ENCODE results near the gene UBE2R2.
"Not testable (repeated sequence)": the region's sequence is repeated elsewhere in the genome, so short reads cannot be mapped to it uniquely, and the experiment has no call there.

UBE2R2 gene, protein sequence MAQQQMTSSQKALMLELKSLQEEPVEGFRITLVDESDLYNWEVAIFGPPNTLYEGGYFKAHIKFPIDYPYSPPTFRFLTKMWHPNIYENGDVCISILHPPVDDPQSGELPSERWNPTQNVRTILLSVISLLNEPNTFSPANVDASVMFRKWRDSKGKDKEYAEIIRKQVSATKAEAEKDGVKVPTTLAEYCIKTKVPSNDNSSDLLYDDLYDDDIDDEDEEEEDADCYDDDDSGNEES

DNA sequence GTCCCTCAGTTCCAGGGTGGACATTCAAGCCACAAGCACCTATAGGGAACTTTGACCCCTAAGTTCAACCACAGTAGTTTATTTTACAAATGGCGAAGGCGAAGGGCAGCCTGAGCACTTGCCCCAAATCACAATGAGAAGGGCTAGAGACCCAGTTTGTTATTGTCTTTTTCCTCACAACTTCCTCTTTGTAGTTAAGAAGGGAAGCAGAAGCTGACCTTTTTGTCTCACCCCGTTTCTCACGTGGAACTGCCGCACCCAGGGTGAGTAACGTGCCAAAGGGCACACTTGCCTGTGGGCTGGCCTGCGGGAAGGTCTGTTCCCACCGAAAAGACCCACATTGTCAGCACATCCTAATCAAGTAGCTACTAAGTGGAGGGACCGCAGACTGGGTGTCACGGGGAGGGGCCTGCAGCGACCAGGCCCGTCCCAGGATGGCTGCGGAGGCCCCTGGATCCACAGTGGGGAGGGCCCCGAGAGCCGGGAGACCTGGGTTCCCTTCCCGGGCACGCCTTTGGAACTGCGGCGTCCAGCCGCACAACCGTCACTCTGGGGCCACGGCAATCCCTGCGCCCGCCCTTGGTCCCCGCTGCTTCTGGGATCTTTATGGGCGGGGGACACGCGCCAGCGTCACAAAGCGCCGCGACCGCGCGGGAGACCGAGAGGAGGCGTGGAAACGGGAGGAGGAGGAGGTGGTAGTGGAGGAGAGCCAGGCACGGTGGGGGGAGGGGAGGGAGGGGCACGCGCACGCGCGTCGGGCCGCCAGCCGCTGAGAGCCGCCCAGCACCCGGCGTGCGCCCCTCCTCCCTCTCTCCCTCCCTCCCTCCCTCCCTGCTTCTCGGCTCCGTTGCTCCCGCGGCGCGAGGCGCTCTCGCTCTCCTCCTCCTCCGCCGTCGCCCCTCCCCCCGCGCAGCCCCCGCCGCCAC, at the start of gene UBE2R2:
UBE2R2 (plus strand) TSS at position 834 of the 926 bp plus-strand sequence. CDS start 598 bp downstream, outside the sequence.
- peak; percentile 85 for DNase-seq

DNA sequence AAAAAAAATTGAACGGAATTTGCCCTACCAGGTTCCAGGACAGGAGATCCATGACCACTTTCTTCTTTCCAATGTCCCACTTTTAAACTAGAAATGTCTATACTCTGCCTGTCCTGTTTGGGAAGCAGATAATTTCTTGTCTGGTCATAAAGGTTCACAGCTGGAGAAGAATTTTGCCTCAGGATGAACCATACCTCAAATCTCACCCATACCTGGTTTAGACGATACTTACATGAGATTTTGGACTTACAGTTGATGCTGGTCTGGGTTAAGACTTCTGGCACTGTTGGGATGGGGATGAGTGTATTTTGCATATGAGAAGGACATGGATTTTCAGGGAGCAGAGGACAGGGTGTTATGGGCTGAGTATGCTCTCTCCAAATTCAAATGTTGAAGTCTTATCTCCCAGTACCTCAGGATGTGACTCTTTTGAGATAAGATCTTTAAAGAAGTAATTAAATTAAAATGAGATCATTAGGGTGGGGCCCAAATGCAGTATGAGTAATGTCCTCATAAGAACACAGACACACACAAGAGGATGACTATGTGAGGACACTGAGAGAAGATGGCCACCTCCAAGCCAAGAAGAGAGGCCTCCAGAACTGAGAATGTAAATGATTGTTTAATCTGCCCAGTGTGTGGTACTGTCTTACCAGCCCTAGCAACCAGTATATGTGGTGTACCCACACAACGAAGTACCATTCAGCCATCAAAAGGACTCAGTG, 46.6 kb upstream of the UBE2R2 start:
- not testable (repeated sequence) for DNase-seq

DNA sequence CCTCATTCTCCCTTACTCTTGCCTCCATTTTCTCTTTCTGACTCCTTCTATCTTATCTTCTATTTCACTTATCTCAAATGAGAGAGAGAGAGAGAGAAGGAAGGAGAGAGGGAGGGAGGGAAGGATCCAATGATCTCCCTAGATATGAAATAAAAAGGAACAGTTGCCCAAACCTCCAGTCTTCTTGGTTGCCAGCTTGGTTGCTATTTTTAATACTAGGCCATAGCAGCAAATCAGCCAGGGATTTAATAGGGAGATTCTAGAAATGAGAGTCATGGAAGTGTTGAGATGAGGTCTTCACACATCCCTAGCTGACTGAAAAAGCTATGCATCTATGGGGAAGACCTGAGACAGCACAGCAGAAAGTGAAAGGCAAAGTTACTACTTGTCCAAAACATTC, 43.8 kb upstream of the UBE2R2 start:
- not testable (repeated sequence) for DNase-seq

DNA sequence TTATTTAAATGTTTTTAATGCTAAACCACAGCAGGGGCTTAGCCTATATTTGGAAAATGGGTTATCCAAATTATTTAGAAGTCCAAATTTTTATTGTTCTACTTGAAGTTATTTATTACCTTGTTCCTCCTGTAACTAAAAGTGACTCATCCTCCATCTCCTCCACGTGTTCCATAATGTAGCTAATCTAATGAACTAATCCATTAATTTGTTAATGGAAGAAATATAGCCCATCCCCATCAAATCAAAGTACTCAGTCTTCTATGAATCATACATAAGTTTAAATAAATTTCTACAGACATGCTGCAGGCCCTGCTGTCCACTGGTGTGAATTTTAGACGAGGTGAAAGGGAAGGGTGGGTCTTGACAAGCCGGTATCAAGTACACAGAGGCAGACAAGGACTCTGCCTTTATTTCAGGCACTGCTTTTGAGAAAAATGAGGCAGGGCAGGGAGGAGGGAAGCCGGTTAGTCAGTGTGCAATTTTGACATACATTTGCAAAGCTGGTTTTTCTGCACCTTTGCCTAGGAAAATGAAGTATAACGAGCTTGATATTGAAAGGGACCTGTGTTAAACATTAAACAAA, 42.8 kb upstream of the UBE2R2 start:
- not testable (repeated sequence) for DNase-seq

DNA sequence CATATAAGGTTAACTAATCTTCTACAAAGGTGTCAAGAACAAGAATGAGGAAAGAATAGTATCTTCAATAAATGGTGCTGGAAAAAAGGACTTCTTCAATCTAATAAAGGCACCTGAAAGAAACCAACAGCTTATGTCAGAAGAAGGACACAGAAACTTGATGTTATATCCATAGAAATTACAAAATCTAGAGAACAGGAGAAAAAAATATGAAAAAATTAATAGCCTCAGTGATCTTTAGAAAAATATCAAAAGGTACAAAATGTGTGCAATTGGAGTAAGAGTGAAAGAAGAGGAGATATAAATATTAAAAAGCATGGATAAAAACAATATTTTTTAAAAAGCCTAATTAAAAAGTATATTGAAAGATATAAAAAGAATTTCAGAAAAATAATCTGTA, 40.4 kb upstream of the UBE2R2 start:
- no peak for DNase-seq

DNA sequence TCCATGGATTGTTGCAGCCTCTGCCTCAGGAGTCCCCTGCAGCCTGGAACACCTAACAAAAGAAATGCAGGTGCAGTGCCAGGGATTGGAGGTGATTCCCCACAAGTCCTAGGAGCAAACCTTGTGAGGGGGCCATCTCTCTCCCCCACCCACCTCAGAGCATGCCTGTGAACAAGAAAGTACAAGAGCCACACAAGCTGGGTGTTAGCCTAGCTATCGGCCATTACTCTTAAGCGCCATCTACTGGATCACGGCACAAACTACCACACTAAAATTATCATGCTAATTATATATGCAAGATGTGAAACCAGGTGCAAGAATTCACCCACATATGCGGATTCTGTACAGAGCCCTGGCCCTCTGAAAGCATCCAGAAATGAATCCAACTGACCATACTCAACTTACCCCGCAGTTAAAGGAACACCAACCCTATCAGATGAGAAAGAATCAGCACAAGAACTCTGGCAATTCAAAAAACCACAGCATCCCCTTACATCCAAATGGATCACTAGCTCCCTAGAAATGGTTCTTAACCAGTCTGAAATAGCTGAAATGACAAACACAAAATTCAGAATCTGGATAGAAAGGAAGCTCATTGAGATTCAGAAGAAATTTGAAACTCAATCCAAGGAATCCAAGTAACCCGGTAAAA, 38.1 kb upstream of the UBE2R2 start:
- peak; percentile 58 for DNase-seq

DNA sequence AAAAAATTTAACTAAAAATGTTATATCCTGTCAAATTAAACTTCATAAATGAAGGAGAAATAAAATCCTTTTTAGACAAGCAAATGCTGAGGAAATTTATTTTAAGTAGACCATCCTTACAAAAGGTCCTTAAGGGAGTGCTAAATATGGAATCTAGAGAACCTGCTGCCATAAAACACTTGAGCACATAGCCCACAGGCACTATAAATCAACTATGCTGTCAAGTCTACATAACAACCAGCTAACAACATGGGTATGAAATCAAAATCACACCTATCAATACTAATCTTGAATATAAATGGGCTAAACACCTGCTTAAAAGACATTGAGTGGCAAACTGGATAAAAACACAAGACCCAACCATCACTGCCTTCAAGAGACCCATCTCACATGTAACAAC, 36.7 kb upstream of the UBE2R2 start:
- no peak for DNase-seq

DNA sequence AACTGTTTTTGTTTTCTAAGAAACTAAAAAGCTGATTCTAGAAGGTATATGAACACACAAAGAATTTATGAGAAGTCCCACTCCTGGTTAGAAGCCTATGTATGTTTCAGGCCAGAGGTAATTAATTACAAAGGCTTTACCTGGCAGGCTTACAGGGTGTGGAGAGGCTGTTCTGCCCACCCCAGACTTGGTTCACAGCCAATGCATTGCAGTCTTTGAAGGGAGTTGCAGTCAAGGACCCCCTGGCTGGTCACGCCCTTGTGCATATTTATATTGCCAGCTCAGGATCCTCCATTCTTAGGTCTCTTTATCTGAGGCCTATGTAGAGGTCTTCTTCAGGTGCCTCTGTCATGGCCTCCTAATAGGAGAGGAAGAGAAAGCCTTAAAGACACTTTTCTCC, 35.2 kb upstream of the UBE2R2 start:
- no peak for DNase-seq

DNA sequence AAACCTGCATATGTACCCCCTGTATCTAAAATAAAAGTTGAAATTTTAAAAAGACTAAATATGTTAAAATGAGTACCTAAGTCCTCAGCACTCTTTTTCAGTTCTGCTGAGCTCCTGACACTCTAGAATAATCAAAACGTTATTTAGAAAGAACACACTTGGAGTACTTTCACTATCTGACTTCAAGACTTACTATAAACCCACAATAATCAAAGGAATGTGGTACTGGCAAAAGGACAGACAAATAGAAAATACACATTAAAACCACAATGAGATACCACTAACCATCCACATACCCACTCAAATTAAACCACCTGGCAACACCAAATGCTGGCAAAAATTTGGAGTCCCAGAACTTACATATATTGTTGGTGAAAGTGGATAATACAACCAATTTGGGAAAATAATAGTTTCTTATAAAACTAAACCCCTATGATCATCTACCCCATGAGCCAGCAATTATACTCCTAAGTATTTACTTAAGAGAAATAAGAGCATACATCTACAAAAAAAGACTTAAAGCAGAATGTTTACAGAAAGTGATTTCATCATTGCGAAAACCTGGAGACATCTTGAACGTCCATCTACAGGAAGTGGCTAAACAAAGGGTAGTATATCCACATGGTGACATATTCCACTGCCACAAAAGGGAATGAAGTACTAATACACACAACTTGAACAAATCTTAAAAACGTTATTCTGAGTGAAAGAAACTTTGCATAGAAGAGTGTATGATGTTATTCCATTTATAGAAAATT, 34.4 kb upstream of the UBE2R2 start:
- DNase-seq: no peak

DNA sequence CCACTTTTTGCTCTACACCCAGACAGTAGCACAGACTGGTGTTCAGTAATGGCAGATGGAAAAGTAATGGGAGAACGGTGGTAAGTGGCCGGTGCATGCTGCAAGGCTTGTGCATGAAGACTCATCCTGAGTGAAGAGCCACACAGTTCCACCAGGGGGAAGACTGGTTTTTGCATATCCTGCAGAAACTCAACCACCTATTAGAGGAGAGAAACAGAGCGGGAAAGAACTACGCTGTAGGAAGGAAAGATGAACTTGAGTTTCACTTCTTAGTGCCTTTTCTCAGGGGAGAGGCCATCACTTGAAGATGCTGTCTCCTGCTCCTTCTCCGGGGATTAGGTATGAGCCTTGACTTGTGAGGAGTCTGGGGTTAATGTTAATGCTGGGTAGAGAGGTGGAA, 31.0 kb upstream of the UBE2R2 start:
- DNase-seq: no peak

DNA sequence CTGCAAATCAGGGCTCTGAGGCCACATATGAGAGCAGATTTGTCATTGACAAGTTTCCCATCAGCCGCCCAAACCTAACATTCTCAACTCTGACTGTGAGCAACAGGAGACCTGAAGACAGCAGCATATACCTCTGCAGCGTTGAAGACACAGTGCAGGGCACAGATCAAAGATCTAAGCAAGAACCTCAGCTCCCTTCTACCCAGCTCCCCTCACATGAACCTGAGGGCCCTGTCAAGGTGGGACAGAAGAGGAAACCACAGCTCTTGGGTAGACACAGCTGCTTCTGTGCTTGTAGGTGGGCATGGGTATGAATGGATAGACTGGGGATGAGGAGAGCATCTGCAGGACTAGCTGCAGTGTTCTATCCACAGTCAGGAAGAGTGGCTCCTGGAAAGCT, 30.3 kb upstream of the UBE2R2 start:
- DNase-seq: no peak

DNA sequence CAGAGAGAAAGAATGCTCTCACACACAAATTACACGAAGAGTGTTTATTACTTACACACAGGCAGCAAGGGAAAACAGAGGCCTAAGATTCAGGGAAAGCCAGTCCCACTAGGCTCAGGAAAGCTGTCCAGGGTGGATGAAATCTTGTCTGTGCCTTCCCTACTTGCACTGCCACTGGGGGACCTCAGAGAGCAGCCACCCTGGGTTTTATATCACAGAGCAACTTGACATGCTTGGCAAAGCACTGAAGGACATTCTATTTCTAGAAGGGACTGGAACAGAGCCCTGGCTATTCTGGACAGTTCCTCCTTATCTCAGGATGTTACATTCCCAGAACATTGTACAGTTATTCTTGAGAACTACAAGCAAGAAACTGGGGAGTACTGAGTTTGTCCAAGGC, 29.1 kb upstream of the UBE2R2 start:
- no peak for DNase-seq

DNA sequence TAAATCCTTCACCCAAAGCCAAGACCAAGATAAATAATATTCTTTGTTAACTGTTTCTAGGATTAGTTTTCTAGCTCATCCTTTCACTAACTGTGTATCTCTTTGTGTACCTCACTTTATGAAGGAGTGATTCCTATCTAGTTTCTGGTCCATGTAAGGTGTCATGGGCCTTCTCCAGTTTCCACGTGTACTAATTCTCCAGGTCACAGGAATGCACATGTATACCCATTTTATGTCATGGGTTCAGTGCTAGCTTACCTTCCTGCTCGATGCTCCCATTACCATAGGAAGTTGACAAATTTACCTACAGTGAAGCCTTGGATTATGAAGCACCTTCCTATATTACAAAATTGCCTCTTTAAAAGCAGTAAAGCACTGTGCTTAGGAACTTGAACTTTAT, 27.5 kb upstream of the UBE2R2 start:
- DNase-seq: not testable (repeated sequence)

DNA sequence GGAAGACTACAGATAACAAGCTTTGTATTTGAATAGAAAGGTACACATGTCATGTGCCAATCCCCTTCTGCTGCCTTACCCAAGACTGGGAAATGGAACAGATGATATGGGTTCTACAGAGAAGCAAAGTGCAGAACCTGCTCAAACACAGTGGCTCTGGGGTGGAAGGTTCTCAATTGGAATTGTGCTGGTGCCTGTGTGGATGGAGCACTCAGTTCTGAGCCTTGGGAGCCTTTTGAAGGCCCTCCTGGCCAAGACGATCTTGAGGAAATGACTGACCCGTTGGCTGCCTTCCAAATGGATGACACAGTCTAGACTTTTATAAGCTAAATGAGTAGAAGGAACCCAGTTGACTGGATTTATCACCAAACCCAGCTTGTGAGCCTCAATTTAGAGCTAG, 25.8 kb upstream of the UBE2R2 start:
- no peak for DNase-seq

DNA sequence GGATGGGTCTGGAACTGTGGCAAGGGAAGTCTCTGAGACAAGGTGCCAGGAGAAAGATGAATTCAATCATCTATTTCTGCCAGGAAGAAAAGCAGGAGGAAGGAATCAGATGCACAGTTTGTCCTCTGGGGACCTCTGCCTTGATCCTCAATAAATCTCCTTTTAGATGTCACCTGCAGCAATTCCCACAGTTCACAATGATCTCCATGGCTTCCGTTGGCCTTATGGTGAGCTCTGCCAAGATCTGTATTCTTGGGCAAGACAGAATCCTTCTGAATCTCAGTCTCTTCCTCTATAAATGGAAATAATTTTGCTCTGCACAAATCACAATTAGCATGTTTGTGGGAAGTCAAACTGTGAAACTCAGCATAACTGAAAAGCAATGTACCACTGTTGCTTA, 23.5 kb upstream of the UBE2R2 start:
- DNase-seq: not testable (repeated sequence)

DNA sequence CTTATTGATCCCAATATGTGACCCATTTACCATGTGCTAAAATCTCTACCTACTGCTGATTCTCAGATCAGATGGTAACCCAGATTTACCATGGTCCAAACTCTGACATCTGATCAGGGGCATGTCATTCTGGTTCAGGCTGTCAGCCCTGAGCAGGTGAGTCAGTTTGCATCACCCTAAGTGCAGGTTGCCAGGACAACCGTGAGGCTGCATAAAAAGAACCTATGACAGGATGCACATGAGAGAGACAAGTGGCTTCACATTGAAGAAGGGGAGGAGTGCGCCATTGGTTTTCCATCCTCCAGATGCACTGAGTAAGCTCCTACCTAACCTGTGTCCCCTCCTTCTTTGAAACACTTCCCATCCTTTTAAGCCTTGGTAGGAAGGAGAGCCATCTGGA, 22.4 kb upstream of the UBE2R2 start:
- no peak for DNase-seq

DNA sequence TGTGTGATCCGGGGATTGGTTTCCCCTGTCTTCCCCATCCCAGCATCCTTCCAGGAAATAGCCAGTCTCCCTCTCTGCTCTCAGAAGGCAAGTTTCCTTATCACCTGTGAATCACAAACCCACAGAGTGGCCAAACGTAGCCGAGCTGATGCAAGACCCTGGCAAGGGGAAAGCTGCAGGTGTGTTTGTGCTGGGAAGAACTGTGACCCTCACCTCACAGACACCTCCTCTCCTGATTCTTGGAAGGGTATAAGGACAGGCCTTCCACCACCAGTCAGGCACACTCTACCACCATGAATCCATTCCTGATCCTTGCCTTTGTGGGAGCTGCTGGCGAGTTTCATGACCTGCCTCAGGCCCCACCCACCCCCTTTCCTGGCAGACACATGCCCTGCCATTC, 21.7 kb upstream of the UBE2R2 start, which contains the start of gene PRSS3:
PRSS3 (plus strand) TSS at position 281 of the 400 bp plus-strand sequence; CDS start at position 294, 13 bp downstream.
- DNase-seq: no peak

DNA sequence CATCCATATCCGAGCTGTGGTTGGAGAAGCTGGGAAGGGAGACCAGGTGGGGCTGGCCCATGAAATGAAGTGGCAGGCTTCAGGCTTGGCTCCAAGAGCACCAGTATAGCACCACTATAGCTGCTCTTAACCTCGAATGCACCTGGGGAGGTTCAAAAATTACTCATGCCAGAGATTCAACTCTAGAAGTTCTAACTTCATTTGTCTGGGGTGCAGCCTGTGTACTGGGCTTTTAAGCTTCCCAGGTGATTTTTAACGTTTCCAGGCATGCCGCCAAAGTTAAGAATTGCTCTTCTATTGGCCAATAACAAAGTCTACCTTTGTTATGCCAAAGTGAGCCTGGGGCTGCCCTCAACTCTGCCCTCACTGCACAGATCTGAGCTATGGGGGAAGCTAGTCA, 21.1 kb upstream of the UBE2R2 start:
- no peak for DNase-seq

DNA sequence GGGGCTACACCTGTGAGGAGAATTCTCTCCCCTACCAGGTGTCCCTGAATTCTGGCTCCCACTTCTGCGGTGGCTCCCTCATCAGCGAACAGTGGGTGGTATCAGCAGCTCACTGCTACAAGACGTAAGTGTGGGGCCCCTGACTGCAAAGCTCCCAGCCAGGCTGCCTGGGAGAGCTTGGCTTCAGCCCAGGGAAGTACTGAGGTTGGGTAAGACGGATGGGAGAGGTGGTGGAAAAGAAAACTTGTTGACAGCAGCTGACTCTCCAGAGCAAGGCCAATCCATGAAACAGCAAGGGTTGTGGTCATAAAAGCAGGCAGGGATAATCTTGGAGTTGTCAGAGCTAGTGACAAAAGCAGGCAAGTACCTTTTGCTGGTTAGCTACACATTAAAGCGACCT, 20.3 kb upstream of the UBE2R2 start:
- DNase-seq: not testable (repeated sequence)

DNA sequence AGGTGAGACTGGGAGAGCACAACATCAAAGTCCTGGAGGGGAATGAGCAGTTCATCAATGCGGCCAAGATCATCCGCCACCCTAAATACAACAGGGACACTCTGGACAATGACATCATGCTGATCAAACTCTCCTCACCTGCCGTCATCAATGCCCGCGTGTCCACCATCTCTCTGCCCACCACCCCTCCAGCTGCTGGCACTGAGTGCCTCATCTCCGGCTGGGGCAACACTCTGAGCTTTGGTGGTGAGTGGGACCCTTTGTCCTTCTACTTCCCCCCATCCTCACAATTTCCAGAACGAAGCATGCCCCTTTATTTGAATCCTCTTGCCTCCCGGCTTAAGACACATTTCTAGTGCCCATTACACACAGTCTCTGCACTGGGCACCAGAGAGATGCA, 19.1 kb upstream of the UBE2R2 start:
- DNase-seq: no peak

DNA sequence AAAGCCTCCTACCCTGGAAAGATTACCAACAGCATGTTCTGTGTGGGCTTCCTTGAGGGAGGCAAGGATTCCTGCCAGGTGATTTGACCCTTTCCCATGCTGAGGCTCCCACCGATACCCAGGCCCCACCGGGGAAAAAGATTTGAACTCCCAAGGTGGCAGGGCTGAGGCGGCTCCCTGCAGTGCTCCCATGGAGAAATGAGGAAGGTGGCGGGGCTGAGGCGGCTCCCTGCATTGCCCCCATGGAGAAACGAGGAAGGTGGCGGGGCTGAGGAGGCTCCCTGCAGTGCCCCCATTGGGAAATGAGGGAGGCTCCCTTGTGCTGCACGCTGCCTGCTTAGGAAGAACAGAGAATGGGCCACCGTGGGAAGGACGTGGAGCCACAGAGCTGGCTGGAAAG, 18.4 kb upstream of the UBE2R2 start:
- DNase-seq: no peak

Measured in NCI-H2227 treated with DMSO at 0.1 percent for 48 hours (cell line).